Measurements from ENCODE around the gene BDKRB2.

DNA sequence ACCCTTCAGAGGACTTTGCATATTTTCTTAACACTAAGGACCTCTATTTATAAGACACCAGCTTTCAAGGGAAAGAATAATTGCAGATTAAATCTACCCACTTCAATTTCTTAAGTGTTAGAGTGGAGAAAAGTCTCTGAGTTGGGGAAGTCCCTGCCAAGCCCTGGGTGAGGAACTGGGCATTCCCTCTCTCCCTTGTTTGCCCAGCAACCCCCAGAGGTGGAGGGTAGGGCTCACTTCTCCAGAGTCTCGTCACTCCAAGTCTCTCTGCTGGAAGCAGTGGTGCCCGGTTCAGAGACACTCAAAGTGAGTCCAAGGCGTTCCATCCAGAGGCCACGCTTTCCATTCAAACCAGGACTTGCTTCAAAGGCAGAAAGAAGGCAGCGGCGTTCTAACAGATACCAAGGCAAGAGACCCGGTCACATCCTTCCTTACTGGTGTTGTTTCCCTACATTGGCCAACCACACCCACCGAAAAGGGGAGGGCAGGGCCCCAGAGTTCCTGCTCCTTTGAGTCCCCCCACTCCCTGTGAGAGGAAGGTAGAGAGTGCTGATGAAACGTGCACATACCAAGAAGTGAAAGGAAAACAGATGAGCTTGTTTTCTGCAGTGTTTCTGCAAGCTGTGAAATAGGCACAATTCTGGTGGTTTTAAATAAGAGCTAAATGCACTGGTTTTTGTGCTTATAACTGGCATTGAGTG lies 6.1 kb upstream of the BDKRB2 start:
- TF ChIP-seq, protein P1, sequence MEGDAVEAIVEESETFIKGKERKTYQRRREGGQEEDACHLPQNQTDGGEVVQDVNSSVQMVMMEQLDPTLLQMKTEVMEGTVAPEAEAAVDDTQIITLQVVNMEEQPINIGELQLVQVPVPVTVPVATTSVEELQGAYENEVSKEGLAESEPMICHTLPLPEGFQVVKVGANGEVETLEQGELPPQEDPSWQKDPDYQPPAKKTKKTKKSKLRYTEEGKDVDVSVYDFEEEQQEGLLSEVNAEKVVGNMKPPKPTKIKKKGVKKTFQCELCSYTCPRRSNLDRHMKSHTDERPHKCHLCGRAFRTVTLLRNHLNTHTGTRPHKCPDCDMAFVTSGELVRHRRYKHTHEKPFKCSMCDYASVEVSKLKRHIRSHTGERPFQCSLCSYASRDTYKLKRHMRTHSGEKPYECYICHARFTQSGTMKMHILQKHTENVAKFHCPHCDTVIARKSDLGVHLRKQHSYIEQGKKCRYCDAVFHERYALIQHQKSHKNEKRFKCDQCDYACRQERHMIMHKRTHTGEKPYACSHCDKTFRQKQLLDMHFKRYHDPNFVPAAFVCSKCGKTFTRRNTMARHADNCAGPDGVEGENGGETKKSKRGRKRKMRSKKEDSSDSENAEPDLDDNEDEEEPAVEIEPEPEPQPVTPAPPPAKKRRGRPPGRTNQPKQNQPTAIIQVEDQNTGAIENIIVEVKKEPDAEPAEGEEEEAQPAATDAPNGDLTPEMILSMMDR (IDR thresholded peaks at IDR 0.05): no peak
- TF ChIP-seq POLR2A (IDR thresholded peaks at IDR 0.05): no peak
- no peak for TF ChIP-seq POLR2AphosphoS5 (IDR thresholded peaks at IDR 0.05; ENCODE audit: insufficient read depth in 1 of 2, low read depth in 1 of 2)

Data from vagina (tissue), 2 donors.